ENCODE data around the gene L3HYPDH. TPM values are rescaled to one million over a fixed set of nuclear protein-coding genes. Genes with fewer than 3 reads are reported as not detected.

L3HYPDH gene
- total RNA-seq, 1 experiment from 2014 or later = 60.5 TPM

DNA sequence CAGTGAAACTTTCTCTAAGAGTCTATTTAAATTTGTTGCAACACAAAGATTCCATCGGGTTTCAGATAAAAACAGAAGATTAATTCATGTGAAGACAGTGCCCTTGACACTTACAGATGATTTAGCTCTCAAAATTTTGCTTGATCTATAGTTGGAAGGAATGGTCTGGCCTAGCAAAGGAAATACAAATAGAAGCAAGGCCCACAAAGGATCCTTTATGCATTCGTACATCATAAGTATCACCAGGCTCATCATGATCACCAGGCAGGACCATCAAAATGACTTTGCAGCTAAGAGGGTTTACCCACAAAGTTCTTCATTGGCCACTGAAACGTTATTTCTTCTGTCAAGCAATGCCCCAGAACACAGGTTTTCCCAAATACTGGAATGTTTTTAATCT is 24.9 kb upstream of the L3HYPDH start:
- H3K4me1 ChIP-seq (ENCODE audit: low read length) = peaks cover 7% of the 10 kb centered on the region; the same call in 1 of the 2 replicates
- H3K79me2 ChIP-seq (ENCODE audit: low read length) = no peaks in the 10 kb centered on the region
- no peaks in the 10 kb centered on the region for H3K9me3 ChIP-seq (ENCODE audit: low read length)
- H3K27me3 ChIP-seq (ENCODE audit: low read length) = no peaks in the 10 kb centered on the region
- no peak overlapping the region for H3K9ac ChIP-seq (ENCODE audit: low read length)
- H3K4me2 ChIP-seq (ENCODE audit: low read depth, low read length, poor library complexity, severe bottlenecking) = no peak overlapping the region
- no peak overlapping the region for H3K27ac ChIP-seq (ENCODE audit: low read length)
- no peak overlapping the region for H2AFZ ChIP-seq (ENCODE audit: low read length)
- no peak for DNase-seq
- no peak overlapping the region for H3K4me3 ChIP-seq (ENCODE audit: low read length)
- H3K36me3 ChIP-seq (ENCODE audit: insufficient read depth, low read length) = peaks cover 8% of the 10 kb centered on the region
- peaks cover 4% of the 10 kb centered on the region; the same call in 1 of the 2 replicates for H4K20me1 ChIP-seq (ENCODE audit: insufficient read depth, low read depth, low read length)
- no peaks in the 10 kb centered on the region for H3K9me2 ChIP-seq (replicated peaks; ENCODE audit: insufficient read depth, low read length)

DNA sequence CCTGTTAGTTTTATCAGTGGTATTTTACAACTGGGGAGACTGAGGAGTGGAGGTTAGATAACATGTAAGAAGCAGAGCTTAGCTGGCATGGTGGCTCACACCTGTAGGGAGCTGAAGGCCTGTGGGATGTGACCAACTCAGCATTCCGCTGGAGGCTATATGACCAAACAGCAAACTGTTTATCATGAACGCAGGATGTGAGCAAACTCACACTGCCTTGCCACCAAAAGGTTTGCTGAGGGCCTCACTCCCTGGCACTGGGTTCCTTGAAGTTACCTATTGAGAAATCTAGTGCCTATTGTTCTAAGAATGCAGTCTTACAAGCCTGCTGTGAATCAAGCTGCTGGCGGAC is 23.5 kb upstream of the L3HYPDH start:
- no peak overlapping the region for H3K27ac ChIP-seq (ENCODE audit: low read length)
- no peaks in the 10 kb centered on the region for H3K27me3 ChIP-seq (ENCODE audit: low read length)
- peaks cover 7% of the 10 kb centered on the region; the same call in 1 of the 2 replicates for H3K4me1 ChIP-seq (ENCODE audit: low read length)
- H3K9me2 ChIP-seq (replicated peaks; ENCODE audit: insufficient read depth, low read length) = no peaks in the 10 kb centered on the region
- H3K4me2 ChIP-seq (ENCODE audit: low read depth, low read length, poor library complexity, severe bottlenecking) = no peak overlapping the region
- H3K9me3 ChIP-seq (ENCODE audit: low read length) = no peaks in the 10 kb centered on the region
- no peak overlapping the region for H2AFZ ChIP-seq (ENCODE audit: low read length)
- H3K36me3 ChIP-seq (ENCODE audit: insufficient read depth, low read length) = peaks cover 17% of the 10 kb centered on the region
- H3K9ac ChIP-seq (ENCODE audit: low read length) = no peak overlapping the region
- peaks cover 4% of the 10 kb centered on the region; the same call in 1 of the 2 replicates for H4K20me1 ChIP-seq (ENCODE audit: insufficient read depth, low read depth, low read length)
- H3K79me2 ChIP-seq (ENCODE audit: low read length) = no peaks in the 10 kb centered on the region
- no peak overlapping the region for H3K4me3 ChIP-seq (ENCODE audit: low read length)
- DNase-seq = no peak

DNA sequence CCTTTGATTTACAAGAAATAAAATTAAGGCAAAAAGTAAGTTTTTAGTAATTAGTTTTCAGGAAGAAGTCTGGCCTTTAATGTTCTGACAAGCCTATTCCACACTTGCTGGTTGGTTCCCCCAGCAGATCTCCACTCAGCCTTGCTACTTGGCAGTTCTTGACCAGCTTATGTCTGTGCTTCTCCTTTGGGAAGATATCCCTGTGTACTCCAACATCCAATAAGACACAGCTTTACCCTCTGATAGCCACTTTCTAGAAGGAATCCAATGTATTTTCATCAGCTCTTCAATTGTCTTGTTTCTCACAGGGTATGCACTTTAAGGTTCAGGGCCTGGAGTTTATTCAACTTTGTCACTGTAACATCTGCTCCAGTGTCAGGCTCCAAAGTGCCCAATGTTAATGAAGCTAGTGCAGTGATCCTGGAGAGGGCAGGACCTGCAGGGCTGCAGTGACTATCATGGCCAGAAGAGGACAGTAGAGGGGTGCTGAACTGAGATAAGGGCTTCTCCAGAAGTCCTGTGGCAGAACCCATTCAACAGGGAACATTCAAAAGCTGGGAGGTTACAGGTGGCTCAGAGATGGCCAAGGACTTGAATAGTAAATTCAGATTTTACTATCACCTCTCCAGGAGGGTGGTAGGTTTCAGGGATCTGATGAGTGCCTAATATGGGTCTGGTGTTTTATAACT is 23.0 kb upstream of the L3HYPDH start:
- Histone ChIP-seq H3K36me3 (ENCODE audit: insufficient read depth, low read length) (peaks cover 21% of the 10 kb centered on the region), H3K9ac (ENCODE audit: low read length) (no peak overlapping the region), H3K9me3 (ENCODE audit: low read length) (no peaks in the 10 kb centered on the region), H4K20me1 (ENCODE audit: insufficient read depth, low read depth, low read length) (peaks cover 4% of the 10 kb centered on the region; the same call in 1 of the 2 replicates), H3K27me3 (ENCODE audit: low read length) (no peaks in the 10 kb centered on the region), H3K4me2 (ENCODE audit: low read depth, low read length, poor library complexity, severe bottlenecking) (no peak overlapping the region), H3K79me2 (ENCODE audit: low read length) (no peaks in the 10 kb centered on the region), H3K4me3 (ENCODE audit: low read length) (no peak overlapping the region), H3K4me1 (ENCODE audit: low read length) (peaks cover 7% of the 10 kb centered on the region; the same call in 1 of the 2 replicates), H3K9me2 (replicated peaks; ENCODE audit: insufficient read depth, low read length) (no peaks in the 10 kb centered on the region), H2AFZ (ENCODE audit: low read length) (no peak overlapping the region), H3K27ac (ENCODE audit: low read length) (no peak overlapping the region)
- DNase-seq = peak; percentile 91

DNA sequence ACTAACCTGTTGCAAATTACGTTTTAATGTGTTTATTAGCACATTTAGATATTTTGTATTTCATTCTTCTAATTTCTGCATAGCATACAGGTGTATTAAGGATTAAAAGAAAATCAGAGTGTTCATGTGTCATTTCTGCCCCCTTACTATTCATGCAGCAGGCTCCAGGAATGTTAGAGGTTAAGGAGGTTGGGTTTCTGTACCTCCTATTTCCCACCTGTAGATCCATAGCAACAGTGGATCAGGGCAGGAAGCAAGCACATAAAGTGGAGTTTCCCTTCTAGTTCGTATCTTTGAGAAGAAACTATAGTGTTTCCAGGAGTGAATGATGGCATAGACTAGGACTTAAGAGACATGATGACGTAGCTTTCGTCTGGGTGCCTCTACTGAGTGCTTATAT is 19.0 kb upstream of the L3HYPDH start:
- Histone ChIP-seq H3K36me3 (ENCODE audit: insufficient read depth, low read length) (peaks cover 54% of the 10 kb centered on the region), H3K27ac (ENCODE audit: low read length) (no peak overlapping the region), H3K4me3 (ENCODE audit: low read length) (no peak overlapping the region), H4K20me1 (ENCODE audit: insufficient read depth, low read depth, low read length) (peaks cover 4% of the 10 kb centered on the region; the same call in 1 of the 2 replicates), H2AFZ (ENCODE audit: low read length) (no peak overlapping the region), H3K79me2 (ENCODE audit: low read length) (peaks cover 9% of the 10 kb centered on the region), H3K9me2 (replicated peaks; ENCODE audit: insufficient read depth, low read length) (no peaks in the 10 kb centered on the region; the same call in 1 of the 2 replicates), H3K27me3 (ENCODE audit: low read length) (no peaks in the 10 kb centered on the region), H3K9ac (ENCODE audit: low read length) (no peak overlapping the region), H3K4me2 (ENCODE audit: low read depth, low read length, poor library complexity, severe bottlenecking) (no peak overlapping the region), H3K4me1 (ENCODE audit: low read length) (peaks cover 15% of the 10 kb centered on the region), H3K9me3 (ENCODE audit: low read length) (no peaks in the 10 kb centered on the region)
- no peak for DNase-seq

DNA sequence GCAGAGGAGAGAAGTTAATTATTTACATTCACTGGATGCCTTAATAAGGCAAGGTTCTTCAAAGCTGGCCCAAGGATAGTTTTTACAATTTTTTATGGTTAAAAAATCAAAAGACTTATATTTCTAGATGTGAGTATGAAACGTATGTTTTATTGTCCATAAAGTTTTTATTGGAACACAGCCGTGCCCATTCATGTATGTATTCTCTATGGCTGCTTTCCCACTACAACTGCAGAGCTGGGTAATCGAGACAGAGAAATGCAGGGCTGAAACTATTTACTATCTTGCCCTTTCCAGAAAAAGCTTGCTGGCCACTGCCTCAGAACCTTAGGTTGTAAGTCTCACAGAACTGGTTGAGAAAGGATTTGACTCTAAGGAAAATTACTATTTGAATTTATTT is 16.5 kb upstream of the L3HYPDH start:
- no peak for DNase-seq
- Histone ChIP-seq H3K9ac (ENCODE audit: low read length) (no peak overlapping the region), H3K27ac (ENCODE audit: low read length) (no peak overlapping the region), H3K4me3 (ENCODE audit: low read length) (no peak overlapping the region), H3K27me3 (ENCODE audit: low read length) (no peaks in the 10 kb centered on the region), H3K79me2 (ENCODE audit: low read length) (peaks cover 24% of the 10 kb centered on the region), H3K4me1 (ENCODE audit: low read length) (peaks cover 15% of the 10 kb centered on the region), H4K20me1 (ENCODE audit: insufficient read depth, low read depth, low read length) (peaks cover 3% of the 10 kb centered on the region; the same call in 1 of the 2 replicates), H3K36me3 (ENCODE audit: insufficient read depth, low read length) (peaks cover 71% of the 10 kb centered on the region), H2AFZ (ENCODE audit: low read length) (no peak overlapping the region), H3K9me2 (replicated peaks; ENCODE audit: insufficient read depth, low read length) (no peaks in the 10 kb centered on the region; the same call in 1 of the 2 replicates), H3K4me2 (ENCODE audit: low read depth, low read length, poor library complexity, severe bottlenecking) (no peak overlapping the region), H3K9me3 (ENCODE audit: low read length) (no peaks in the 10 kb centered on the region)

DNA sequence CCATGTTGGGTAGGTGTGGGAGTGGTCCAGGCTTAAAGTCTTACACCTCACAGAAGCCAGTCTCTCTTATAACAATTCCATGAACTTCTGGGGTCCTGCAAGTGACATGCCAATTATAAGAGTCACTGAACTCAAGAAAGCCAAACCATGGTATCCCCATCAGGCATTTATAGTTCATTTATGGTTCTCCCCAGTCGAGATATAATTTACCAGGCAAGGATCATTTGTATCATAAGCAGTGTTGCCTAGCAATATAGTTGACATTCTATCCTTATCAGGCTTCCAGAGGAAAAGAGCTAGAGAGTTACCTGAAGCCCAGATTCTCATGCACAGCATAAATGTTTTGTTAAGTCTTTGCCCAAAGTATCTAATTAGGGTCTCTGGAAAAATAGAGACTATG is 8.2 kb upstream of the L3HYPDH start:
- Histone ChIP-seq H3K36me3 (ENCODE audit: insufficient read depth, low read length) (peaks cover 82% of the 10 kb centered on the region), H3K9me2 (replicated peaks; ENCODE audit: insufficient read depth, low read length) (no peaks in the 10 kb centered on the region), H3K27me3 (ENCODE audit: low read length) (no peaks in the 10 kb centered on the region), H2AFZ (ENCODE audit: low read length) (no peak overlapping the region), H3K9me3 (ENCODE audit: low read length) (no peaks in the 10 kb centered on the region), H3K4me2 (ENCODE audit: low read depth, low read length, poor library complexity, severe bottlenecking) (no peak overlapping the region), H4K20me1 (ENCODE audit: insufficient read depth, low read depth, low read length) (no peaks in the 10 kb centered on the region), H3K9ac (ENCODE audit: low read length) (no peak overlapping the region), H3K27ac (ENCODE audit: low read length) (no peak overlapping the region), H3K4me3 (ENCODE audit: low read length) (no peak overlapping the region), H3K79me2 (ENCODE audit: low read length) (peaks cover 76% of the 10 kb centered on the region), H3K4me1 (ENCODE audit: low read length) (no peaks in the 10 kb centered on the region; the same call in 1 of the 2 replicates)
- DNase-seq = no peak

DNA sequence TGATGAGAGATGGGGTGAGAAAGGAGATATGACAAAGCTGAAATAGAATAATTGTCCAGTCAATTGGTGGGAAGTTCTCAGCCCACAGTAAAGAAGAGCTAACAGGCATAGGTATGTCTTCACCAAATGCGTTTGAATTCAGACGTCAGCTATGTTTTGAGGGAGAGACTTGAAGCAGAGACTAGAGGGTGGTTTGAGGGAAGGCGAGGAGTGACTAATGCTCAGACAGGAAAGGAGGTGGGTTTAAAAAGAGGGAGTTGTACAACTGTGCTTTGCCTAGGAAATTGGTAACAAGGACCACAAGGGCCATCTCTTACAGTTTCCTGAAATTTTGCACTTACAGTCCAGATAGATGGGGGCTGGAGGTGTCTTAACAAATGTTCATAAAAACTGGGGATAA is 6.5 kb upstream of the L3HYPDH start:
- no peaks in the 10 kb centered on the region for H3K9me3 ChIP-seq (ENCODE audit: low read length)
- no peak overlapping the region for H3K9ac ChIP-seq (ENCODE audit: low read length)
- H3K79me2 ChIP-seq (ENCODE audit: low read length) = peaks cover 84% of the 10 kb centered on the region
- peaks cover 10% of the 10 kb centered on the region for H3K4me1 ChIP-seq (ENCODE audit: low read length)
- no peak overlapping the region for H3K4me3 ChIP-seq (ENCODE audit: low read length)
- H3K4me2 ChIP-seq (ENCODE audit: low read depth, low read length, poor library complexity, severe bottlenecking) = no peak overlapping the region
- H3K9me2 ChIP-seq (replicated peaks; ENCODE audit: insufficient read depth, low read length) = no peaks in the 10 kb centered on the region
- H3K27ac ChIP-seq (ENCODE audit: low read length) = no peak overlapping the region
- no peak for DNase-seq
- no peaks in the 10 kb centered on the region for H3K27me3 ChIP-seq (ENCODE audit: low read length)
- H4K20me1 ChIP-seq (ENCODE audit: insufficient read depth, low read depth, low read length) = no peaks in the 10 kb centered on the region
- no peak overlapping the region for H2AFZ ChIP-seq (ENCODE audit: low read length)
- peaks cover 78% of the 10 kb centered on the region for H3K36me3 ChIP-seq (ENCODE audit: insufficient read depth, low read length)

DNA sequence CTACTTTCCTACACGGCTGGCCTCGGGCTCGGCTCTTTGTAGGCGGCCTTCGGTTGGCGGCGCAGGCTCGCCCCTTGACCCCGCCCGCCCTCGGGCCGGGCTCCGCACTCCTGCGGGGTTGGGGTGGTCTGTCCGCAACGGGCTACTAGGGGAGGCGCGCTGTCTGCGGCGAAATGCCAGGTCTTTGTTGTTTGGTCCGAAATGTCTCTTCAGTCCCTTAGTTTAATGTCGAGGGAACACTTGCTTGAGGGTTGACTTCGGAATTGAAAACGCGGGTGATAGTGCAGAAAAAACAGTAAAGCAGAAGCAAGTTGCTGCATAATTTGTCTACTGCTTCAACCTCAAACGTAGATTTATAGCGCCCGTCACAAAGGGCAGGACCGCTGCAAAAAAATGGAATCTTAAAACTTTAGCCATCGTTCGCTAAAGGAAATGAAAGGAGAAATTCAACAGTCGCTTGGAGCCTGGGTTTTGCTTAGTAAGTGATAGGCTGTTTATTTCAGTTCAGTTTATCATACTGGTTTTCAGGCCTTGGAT is 499 bp upstream of the L3HYPDH start:
- peak; percentile 84 for DNase-seq
- peaks cover 96% of the 10 kb centered on the region for H3K79me2 ChIP-seq (ENCODE audit: low read length)
- H3K36me3 ChIP-seq (ENCODE audit: insufficient read depth, low read length) = peaks cover 27% of the 10 kb centered on the region; the same call in 1 of the 2 replicates
- H3K4me3 ChIP-seq (ENCODE audit: low read length) = peak overlapping the region; percentile 80
- peak overlapping the region; percentile 76 for H3K27ac ChIP-seq (ENCODE audit: low read length)
- peaks cover 51% of the 10 kb centered on the region for H3K4me1 ChIP-seq (ENCODE audit: low read length)
- peaks cover 5% of the 10 kb centered on the region; the same call in 1 of the 2 replicates for H4K20me1 ChIP-seq (ENCODE audit: insufficient read depth, low read depth, low read length)
- peak overlapping the region; percentile 83; the same call in 1 of the 2 replicates for H2AFZ ChIP-seq (ENCODE audit: low read length)
- H3K9me3 ChIP-seq (ENCODE audit: low read length) = no peaks in the 10 kb centered on the region
- H3K9ac ChIP-seq (ENCODE audit: low read length) = peak overlapping the region; percentile 95
- no peaks in the 10 kb centered on the region for H3K9me2 ChIP-seq (replicated peaks; ENCODE audit: insufficient read depth, low read length)
- peak overlapping the region; percentile 88 for H3K4me2 ChIP-seq (ENCODE audit: low read depth, low read length, poor library complexity, severe bottlenecking)
- H3K27me3 ChIP-seq (ENCODE audit: low read length) = no peaks in the 10 kb centered on the region

All from Karpas-422 (cell line).